Gastroesophageal sphincter (tissue), 4 donors: ENCODE measurements around the gene MCCD1. TPM values are rescaled to one million over a fixed set of nuclear protein-coding genes. Genes with fewer than 3 reads are reported as not detected.

Experiments used
- ATAC-seq: fragments of 150-250 bp; one replicate; pipeline ENCODE4 v1.9.1; 2016; ENCODE audit warnings: mild to moderate bottlenecking, moderate library complexity
- H3K27ac ChIP-seq, 4 donors: fragments of 200-600 bp; sonication (generic) in 3 of 4; 1 replicate in 3 of 4; 2 replicates in 1 of 4; pipeline ENCODE4 v1.5.1; 2016 to 2019
- H3K27me3 ChIP-seq: fragments of 200-600 bp; sonication (generic); one replicate; pipeline ENCODE4 v1.5.1; 2019
- H3K36me3 ChIP-seq, 2 donors: fragments of 200-600 bp; sonication (generic); one replicate each; pipeline ENCODE4 v1.5.1; 2019; ENCODE audit warnings: control low read depth in 1 of 2
- H3K4me1 ChIP-seq, 3 donors: fragments of 200-600 bp; sonication (generic); 1 replicate in 2 of 3; 2 replicates in 1 of 3; pipeline ENCODE4 v1.5.1; 2016 to 2019; ENCODE audit warnings: control low read depth in 2 of 3
- H3K4me3 ChIP-seq, 2 donors: fragments of 200-600 bp; sonication (generic); one replicate each; pipeline ENCODE4 v1.5.1; 2019; ENCODE audit warnings: mild to moderate bottlenecking in 1 of 2, moderate library complexity in 1 of 2
- H3K9me3 ChIP-seq, 3 donors: fragments of 200-600 bp; sonication (generic); one replicate each; pipeline ENCODE4 v1.5.1; 2017 to 2019; ENCODE audit warnings: control low read depth in 2 of 3
- EP300 ChIP-seq: sonication (generic); formaldehyde crosslinking; IDR thresholded peaks from one replicate; pipeline ENCODE4 v1.6.1; 2017; ENCODE audit warnings: antibody characterized with exemption, mild to moderate bottlenecking
- POLR2A ChIP-seq, 2 donors: fragments of 450-650 bp; IDR thresholded peaks; one replicate each; pipeline ENCODE4 v1.6.1; 2017; ENCODE audit warnings: antibody characterized with exemption in 2 of 2, mild to moderate bottlenecking in 2 of 2, moderate library complexity in 1 of 2
- POLR2AphosphoS5 ChIP-seq: sonication (generic); formaldehyde crosslinking; IDR thresholded peaks from one replicate; pipeline ENCODE4 v1.6.1; 2017; ENCODE audit warnings: antibody characterized with exemption
- WGBS, 2 donors: methylation state at CpG; one replicate each; pipeline ENCODE4 v1.1.5; 2018; ENCODE audit warnings: low coverage in 1 of 2; 5-methylcytosine and 5-hydroxymethylcytosine counted together
- total RNA-seq, 4 donors: library from RNA; depleted of rRNA; stranded (reverse); fragments of >200 nt; gene quantifications; one replicate each; pipeline ENCODE4 v1.1.0, GENCODE V29; 2016
- TF ChIP-seq, protein P1 (sequence below), 4 experiments: fragments of 200-600 bp in 2 of 4; fragments of 450-650 bp in 2 of 4; sonication (generic) in 1 of 4; IDR thresholded peaks; one replicate each; pipeline ENCODE4 v1.5.1; 2017 to 2019; ENCODE audit warnings: antibody characterized with exemption in 4 of 4, mild to moderate bottlenecking in 2 of 4, moderate library complexity in 2 of 4

The MCCD1 gene
- total RNA-seq, 4 donors from 2014 or later, result not detected

DNA sequence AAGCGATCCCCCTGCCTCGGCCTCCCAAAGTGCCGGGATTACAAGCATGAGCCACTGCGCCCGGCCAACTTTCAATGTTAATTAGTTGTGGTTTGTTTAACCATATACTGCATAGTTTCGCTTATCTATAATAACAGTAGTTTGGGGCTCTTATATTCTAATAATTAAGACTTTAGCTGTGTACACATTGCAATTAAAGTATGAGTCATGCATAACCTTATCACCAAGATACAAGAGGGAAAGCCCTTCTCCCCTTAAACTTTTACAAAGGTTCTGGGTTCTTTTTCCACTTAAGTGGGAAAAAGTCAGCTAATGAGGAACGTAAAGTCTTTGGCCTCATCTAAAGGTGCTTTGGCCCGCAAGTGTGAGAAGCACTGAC lies 3.2 kb upstream of the MCCD1 start:
- H3K4me1 ChIP-seq, result no peaks in the 10 kb centered on the region
- H3K36me3 ChIP-seq, result peaks cover 0 to 13% of the 10 kb centered on the region in 2 donors
- no peak overlapping the region for H3K27ac ChIP-seq
- H3K27me3 ChIP-seq, result no peaks in the 10 kb centered on the region
- 60 to 90% methylated on average over 2 to 7 of the region's 8 CpGs for WGBS, 2 donors
- H3K4me3 ChIP-seq, result no peak overlapping the region
- H3K9me3 ChIP-seq, result no peaks in the 10 kb centered on the region
- ATAC-seq, result no peak
- TF ChIP-seq POLR2AphosphoS5, result no peak
- no peak for TF ChIP-seq POLR2A (IDR thresholded peaks at IDR 0.05)
- TF ChIP-seq, protein P1, sequence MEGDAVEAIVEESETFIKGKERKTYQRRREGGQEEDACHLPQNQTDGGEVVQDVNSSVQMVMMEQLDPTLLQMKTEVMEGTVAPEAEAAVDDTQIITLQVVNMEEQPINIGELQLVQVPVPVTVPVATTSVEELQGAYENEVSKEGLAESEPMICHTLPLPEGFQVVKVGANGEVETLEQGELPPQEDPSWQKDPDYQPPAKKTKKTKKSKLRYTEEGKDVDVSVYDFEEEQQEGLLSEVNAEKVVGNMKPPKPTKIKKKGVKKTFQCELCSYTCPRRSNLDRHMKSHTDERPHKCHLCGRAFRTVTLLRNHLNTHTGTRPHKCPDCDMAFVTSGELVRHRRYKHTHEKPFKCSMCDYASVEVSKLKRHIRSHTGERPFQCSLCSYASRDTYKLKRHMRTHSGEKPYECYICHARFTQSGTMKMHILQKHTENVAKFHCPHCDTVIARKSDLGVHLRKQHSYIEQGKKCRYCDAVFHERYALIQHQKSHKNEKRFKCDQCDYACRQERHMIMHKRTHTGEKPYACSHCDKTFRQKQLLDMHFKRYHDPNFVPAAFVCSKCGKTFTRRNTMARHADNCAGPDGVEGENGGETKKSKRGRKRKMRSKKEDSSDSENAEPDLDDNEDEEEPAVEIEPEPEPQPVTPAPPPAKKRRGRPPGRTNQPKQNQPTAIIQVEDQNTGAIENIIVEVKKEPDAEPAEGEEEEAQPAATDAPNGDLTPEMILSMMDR (IDR thresholded peaks at IDR 0.05), result no peak
- no peak for TF ChIP-seq EP300

DNA sequence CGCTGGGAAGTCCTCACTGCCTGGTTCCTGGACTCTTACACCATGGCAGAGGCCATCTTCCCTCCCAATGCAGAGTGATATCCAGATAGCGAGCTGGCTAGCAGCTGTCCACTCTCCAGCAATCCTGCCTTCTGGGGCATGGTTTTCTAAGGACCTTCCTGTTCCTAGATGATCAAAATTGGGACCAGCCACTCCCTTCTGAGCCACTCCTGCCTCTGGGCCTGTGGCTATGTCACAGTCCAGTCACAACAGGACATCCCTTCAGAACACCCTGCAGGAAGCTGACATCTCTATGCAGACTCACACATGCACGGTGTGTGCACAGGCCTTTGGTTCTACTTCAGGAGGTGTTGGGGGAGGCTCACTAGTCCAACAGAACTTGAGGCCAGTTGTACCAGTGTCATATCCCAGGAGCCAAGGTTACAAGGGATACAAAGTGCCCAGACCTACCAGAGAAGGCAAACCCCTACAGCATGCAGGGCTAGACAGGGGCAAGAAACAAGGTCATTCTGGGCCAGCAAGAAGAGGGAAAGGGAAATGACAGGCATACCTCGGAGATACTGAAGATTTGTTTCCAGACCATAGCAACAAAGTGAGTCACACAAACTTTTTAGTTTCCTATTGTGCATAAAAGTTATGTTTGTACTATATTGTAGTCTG lies 2.7 kb upstream of the MCCD1 start:
- no peak for TF ChIP-seq POLR2A (IDR thresholded peaks at IDR 0.05)
- no peak for TF ChIP-seq POLR2AphosphoS5
- no peak for TF ChIP-seq EP300
- 78 to 83% methylated on average over 1 to 3 of the region's 4 CpGs for WGBS, 2 donors
- Histone ChIP-seq H3K36me3 (peaks cover 0 to 19% of the 10 kb centered on the region in 2 donors), H3K4me3 (no peak overlapping the region), H3K27ac (no peak overlapping the region), H3K4me1 (no peaks in the 10 kb centered on the region), H3K27me3 (no peaks in the 10 kb centered on the region), H3K9me3 (no peaks in the 10 kb centered on the region)
- no peak for ATAC-seq

DNA sequence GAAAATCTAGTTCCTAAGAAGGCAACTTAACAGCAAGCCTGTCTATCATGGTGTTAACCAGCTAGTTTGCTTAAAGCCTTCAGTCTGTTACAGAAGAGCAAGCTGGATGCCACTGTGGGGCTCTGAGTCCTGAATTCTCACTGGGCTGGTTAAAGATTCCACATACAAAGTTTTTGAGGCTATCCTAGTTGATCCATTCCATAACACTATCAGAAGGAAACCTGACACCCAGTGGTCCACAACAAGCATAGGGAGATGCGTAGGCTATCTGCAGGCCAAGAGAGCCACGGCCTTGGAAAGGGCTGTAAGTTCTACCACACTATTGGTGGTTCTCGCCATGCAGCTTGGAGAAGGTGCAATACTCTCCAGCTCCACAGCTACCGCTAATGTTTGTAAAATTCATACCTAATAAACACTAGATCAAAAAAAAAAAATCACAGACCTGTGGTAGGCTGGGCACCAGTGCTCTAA lies 420 bp upstream of the MCCD1 start:
- no peak overlapping the region for H3K4me3 ChIP-seq
- 58 to 72% methylated on average over 2 to 3 of the region's 4 CpGs for WGBS, 2 donors
- no peak for ATAC-seq

DNA sequence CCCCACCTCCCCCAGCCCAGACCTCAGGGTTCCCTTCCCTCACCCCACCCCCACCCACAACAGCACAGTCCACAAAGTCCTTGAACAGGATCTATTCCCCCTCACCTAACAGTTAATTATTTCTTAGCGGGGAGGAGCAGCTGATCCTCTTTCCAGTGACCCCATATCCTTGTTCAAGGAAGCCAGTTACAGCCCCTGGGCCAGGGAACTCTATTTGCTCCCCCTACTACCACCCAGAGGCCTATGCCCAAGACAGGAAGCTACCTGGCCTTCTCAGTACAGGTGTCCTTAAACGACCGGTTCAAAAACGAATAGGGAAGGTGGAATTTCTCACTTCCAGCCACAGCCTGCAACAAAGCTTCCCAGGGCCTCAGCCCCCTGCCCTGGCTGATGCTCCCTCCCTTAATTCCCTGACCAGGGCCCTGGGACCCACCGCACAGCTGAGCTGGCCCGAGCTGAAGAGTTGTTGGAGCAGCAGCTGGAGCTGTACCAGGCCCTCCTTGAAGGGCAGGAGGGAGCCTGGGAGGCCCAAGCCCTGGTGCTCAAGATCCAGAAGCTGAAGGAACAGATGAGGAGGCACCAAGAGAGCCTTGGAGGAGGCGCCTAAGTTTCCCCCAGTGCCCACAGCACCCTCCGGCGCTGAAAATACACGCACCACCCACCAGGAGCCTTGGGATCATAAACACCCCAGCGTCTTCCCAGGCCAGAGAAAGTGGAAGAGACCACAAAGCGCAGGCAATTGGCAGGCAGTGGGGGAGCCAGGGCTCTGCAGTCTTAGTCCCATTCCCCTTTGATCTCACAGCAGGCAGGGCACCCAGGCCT lies 778 bp downstream of the MCCD1 start:
- WGBS, 2 donors, result 25% methylated on average over 2 of the region's 12 CpGs; no CpG with 5 or more reads in 1 of the 2 donors
- Histone ChIP-seq H3K9me3 (no peaks in the 10 kb centered on the region), H3K27me3 (no peaks in the 10 kb centered on the region), H3K4me3 (no peak overlapping the region), H3K36me3 (peaks cover 0 to 53% of the 10 kb centered on the region in 2 donors), H3K4me1 (no peaks in the 10 kb centered on the region), H3K27ac (no peak overlapping the region)
- no peak for ATAC-seq
- TF ChIP-seq POLR2A (IDR thresholded peaks at IDR 0.05), result no peak
- TF ChIP-seq EP300, result no peak
- TF ChIP-seq POLR2AphosphoS5, result peak; percentile 16
- TF ChIP-seq, protein P1 (IDR thresholded peaks at IDR 0.05), result no peak

More for the DNA sequence above, 420 bp upstream of the MCCD1 start:
- TF ChIP-seq EP300 (no peak), POLR2A (IDR thresholded peaks at IDR 0.05) (no peak), POLR2AphosphoS5 (no peak)
- TF ChIP-seq, protein P1 (IDR thresholded peaks at IDR 0.05), result no peak
- no peaks in the 10 kb centered on the region for H3K27me3 ChIP-seq
- H3K27ac ChIP-seq, result no peak overlapping the region
- H3K9me3 ChIP-seq, result no peaks in the 10 kb centered on the region
- no peaks in the 10 kb centered on the region for H3K4me1 ChIP-seq
- peaks cover 0 to 41% of the 10 kb centered on the region in 2 donors for H3K36me3 ChIP-seq

DNA sequence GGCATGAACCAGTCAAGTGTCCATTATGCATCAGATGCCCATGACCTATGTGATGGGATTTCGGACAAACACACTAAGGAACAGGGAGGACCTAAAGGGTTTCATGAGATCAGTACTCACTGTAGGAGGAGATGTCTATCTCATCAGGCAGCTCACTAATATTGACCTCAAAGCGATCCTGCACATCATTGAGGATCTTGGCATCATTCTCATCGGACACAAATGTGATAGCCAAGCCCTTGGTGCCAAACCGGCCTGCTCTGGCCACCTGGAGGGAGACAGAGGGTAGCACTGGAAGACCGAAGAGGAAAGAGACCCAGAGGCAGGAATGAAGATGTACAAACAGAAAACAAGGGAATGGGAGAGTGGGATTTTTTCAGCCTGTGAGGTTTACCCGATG lies 1.9 kb downstream of the MCCD1 start:
- Histone ChIP-seq H3K36me3 (peaks cover 2 to 65% of the 10 kb centered on the region in 2 donors), H3K27ac (no peak overlapping the region), H3K4me1 (no peaks in the 10 kb centered on the region), H3K9me3 (no peaks in the 10 kb centered on the region), H3K27me3 (no peaks in the 10 kb centered on the region), H3K4me3 (no peak overlapping the region)
- TF ChIP-seq POLR2A (IDR thresholded peaks at IDR 0.05), result no peak
- no peak for TF ChIP-seq POLR2AphosphoS5
- TF ChIP-seq, protein P1 (IDR thresholded peaks at IDR 0.05), result no peak
- TF ChIP-seq EP300, result no peak
- ATAC-seq, result no peak
- 55 to 81% methylated on average over 5 of the region's 6 CpGs for WGBS, 2 donors
